GM19438 (cell line): ENCODE data around the gene PCSK9.

Experiments
- ATAC-seq: cut with Tn5 transposase; IDR thresholded peaks from one replicate; pipeline ENCODE4 v1.9.1; 2021; ENCODE audit warnings: low read depth; ENCODE audit not compliant: unreplicated experiment

PCSK9 gene

GRCh38 chr1:55043011-55043410 lies 3.7 kb downstream of the PCSK9 start:
- no peak for ATAC-seq

GRCh38 chr1:55043726-55044125 lies 4.4 kb downstream of the PCSK9 start:
- no peak for ATAC-seq

GRCh38 chr1:55044617-55045397 lies 5.5 kb downstream of the PCSK9 start:
- ATAC-seq: no peak

GRCh38 chr1:55045430-55045829 lies 6.1 kb downstream of the PCSK9 start:
- no peak for ATAC-seq

GRCh38 chr1:55046871-55047270 lies 7.5 kb downstream of the PCSK9 start:
- no peak for ATAC-seq

- no peak for ATAC-seq
Measured at GRCh38 chr1:55047611-55048010, 8.3 kb downstream of the PCSK9 start.

- ATAC-seq: no peak
Measured at GRCh38 chr1:55048453-55049270, 9.3 kb downstream of the PCSK9 start.

GRCh38 chr1:55049271-55049913 lies 10.0 kb downstream of the PCSK9 start:
- ATAC-seq: no peak

GRCh38 chr1:55049914-55050278 lies 10.5 kb downstream of the PCSK9 start:
- no peak for ATAC-seq

GRCh38 chr1:55050283-55050682 lies 10.9 kb downstream of the PCSK9 start:
- no peak for ATAC-seq

- no peak for ATAC-seq
Measured at GRCh38 chr1:55051169-55051568, 11.8 kb downstream of the PCSK9 start.

- no peak for ATAC-seq
Measured at GRCh38 chr1:55051621-55052020, 12.3 kb downstream of the PCSK9 start.

- ATAC-seq: no peak
Measured at GRCh38 chr1:55052221-55053142, 13.1 kb downstream of the PCSK9 start.

- ATAC-seq: no peak
Measured at GRCh38 chr1:55053265-55053954, 14.1 kb downstream of the PCSK9 start.

- no peak for ATAC-seq
Measured at GRCh38 chr1:55054396-55054795, 15.0 kb downstream of the PCSK9 start.

GRCh38 chr1:55055084-55055882 lies 15.9 kb downstream of the PCSK9 start:
- no peak for ATAC-seq

- no peak for ATAC-seq
Measured at GRCh38 chr1:55055951-55056631, 16.7 kb downstream of the PCSK9 start.

- ATAC-seq: no peak
Measured at GRCh38 chr1:55056632-55056992, 17.3 kb downstream of the PCSK9 start.
